Activated CD4-positive, alpha-beta T cell treated with anti-CD3 and anti-CD28 coated beads, Interleukin-2, amount 50 U/mL, for 24 hours (primary cell): Measurements from ENCODE around the gene ABCA8.
"Not testable (repeated sequence)": the region's sequence is repeated elsewhere in the genome, so short reads cannot be mapped to it uniquely, and the experiment has no call there.

ENCODE experiments used
- DNase-seq, 2 donors: peaks; one replicate each; pipeline ENCODE4 v3.0.0-alpha.2; 2020; ENCODE audit warnings: low read depth in 1 of 2, low spot score in 1 of 2

Gene ABCA8

DNA sequence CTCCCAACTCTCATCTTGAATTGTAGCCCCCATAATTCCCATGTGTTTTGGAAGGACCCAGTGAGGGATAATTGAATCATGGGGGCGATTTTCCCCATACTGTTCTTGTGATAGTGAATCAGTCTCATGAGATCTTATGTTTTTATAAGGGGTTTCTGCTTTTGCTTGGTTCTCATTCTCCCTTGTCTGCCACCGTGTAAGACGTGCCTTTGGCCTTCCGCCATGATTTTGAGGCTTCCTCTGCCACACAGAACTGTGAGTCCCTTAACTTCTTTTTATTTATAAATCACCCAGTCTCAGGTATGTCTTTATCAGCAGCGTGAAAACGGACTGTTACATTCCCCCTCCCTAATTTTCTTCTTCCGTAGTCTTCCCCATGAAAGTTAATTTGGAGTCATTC is 124.0 kb downstream of the ABCA8 start:
- no peak for DNase-seq

DNA sequence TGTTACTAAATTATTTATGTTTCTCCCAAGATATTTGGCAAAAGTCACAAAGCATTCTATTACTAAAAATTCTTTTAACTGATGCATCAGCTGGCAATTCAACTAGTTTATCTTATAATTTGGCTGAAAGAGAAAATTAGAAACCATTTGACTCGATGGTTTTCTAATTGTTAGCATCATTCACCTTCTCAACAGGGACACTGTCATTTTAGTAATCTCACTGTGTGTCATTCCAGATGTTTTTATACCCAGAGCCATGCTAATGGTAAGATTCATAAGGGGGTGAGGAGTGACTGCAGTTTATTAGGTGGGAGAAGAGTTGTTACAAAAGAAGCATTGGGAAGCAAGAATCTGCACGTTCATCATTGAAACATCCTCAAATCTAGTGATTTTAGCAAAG is 124.9 kb downstream of the ABCA8 start:
- DNase-seq = no peak

DNA sequence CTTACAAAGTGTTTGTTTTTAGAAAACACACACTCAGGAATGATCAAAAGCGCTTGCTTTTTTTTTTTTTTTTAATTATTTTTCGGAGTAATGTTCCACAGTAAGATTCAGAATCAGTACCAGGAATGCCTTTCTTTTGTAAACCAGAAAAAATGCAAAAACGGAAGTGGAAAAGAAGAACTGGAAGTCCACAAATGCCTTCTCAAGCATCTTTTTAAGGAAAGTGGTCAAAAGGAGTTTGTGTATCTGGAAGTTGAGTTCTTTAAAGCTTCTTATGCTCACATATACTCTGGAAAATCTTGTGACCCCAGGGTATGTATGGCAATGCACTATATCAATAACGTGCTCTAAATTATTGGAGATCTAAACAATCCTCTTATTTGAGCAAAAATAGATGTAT is 126.0 kb downstream of the ABCA8 start:
- DNase-seq = no peak

- DNase-seq = no peak
Measured at GRCh38 chr17:68824707-68825106, 130.5 kb downstream of the ABCA8 start.

DNA sequence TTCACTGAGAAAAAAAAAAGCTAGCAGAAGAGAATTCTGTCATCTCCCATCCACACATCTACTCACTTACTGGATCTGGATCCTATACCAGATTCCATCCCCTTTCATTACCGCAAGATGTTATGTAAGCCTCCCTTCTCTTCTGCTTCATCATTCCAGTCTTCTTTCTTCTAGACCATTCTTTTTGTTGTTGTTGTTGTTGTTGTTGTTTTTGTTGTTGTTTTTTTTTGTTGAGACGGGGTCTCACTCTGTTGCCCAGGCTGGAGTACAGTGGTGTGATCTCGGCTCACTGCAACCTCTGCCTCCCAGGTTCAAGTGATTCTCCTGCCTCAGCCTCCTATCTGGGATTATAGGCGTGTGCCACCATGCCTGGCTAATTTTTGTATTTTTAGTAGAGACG is 131.0 kb downstream of the ABCA8 start:
- not testable (repeated sequence) for DNase-seq

GRCh38 chr17:68822719-68823289 is 132.4 kb downstream of the ABCA8 start:
- DNase-seq = no peak

DNA sequence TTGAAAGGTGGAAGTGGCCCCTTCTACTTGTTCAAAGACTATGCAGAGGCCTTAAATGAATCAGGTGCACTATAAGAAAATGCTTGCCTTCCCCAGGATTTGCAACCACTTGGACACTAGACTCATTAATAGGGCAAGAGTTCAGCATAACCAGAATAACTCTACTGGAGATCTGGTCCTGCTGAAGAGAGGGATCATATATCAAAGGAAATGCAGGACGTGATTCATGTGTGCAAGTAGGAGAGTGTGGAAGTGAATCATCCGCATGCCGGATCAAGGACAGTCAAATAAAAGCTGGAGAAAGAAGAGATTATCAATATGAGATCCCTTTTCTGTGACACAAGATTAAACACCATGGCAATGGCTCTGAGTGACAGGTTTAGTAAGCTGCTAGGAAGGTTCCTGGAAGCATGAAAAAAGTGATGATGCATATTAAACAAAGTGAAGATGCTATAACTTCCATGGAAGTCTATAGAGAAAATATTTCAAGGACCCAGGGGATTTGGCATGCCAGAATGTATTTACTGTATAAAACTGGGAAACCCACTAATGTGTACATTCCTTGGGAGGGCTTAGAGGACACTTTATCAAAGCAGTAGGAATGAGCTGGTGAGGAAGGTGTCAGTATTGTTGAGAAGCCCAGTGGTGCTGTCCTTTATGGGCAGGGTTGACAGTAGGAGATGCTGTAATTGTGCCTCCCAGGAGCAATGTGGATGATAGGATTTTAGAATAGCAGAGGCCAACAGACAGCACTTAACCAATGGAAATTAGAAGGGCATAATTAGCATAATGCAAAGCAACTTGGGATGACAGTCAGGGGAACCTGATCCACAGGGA is 133.1 kb downstream of the ABCA8 start:
- DNase-seq = no peak

- DNase-seq = no peak
Measured at GRCh38 chr17:68820825-68821481, 134.2 kb downstream of the ABCA8 start.

DNA sequence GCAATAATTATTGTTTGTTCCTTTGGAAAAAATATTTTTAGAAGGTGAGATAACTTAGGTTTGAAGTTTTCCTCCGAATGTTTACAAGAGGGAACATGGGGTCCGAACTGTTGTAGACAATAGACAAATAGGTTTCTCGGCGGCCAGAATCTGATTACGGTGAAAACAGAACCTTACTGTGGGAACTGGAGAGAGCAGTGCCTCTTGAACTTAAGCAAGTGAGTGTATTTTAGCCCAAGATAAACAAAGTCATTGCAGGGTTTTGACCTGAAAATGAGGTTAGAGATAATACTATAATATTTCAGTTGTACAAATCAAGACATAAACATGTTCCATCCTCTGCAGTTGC is 134.7 kb downstream of the ABCA8 start:
- DNase-seq = no peak

GRCh38 chr17:68819465-68819864 is 135.7 kb downstream of the ABCA8 start:
- DNase-seq = no peak
